Adrenal gland (tissue), 12 donors: ENCODE data around the gene KDM2B. TPM values are rescaled to one million over a fixed set of nuclear protein-coding genes. Genes with fewer than 3 reads are reported as not detected.

Experiments used
- DNase-seq, 7 donors: peaks; one replicate each; pipeline ENCODE4 v3.0.0-alpha.2; 2019 to 2020
- H3K27ac ChIP-seq, 5 donors: fragments of 200-600 bp; sonication (generic) in 4 of 5; 1 replicate in 3 of 5; 2 replicates in 2 of 5; pipeline versions ENCODE4 v1.5.1 to v1.8.0; 2016 to 2020; ENCODE audit warnings: mild to moderate bottlenecking in 1 of 5
- H3K27me3 ChIP-seq: fragments of 200-600 bp; 2 replicates; pipeline ENCODE4 v1.8.0; 2021
- H3K36me3 ChIP-seq, 2 donors: fragments of 200-600 bp; replicated peaks in 1 of 2; 1 replicate in 1 of 2; 2 replicates in 1 of 2; pipeline versions ENCODE4 v1.5.1 to v1.8.0; 2018 to 2022
- H3K4me1 ChIP-seq, 2 donors: fragments of 200-600 bp; replicated peaks in 1 of 2; 1 replicate in 1 of 2; 2 replicates in 1 of 2; pipeline versions ENCODE4 v1.5.1 to v1.8.0; 2018 to 2021
- H3K4me3 ChIP-seq, 4 donors: fragments of 200-600 bp; sonication (generic) in 3 of 4; one replicate each; pipeline ENCODE4 v1.5.1; 2016 to 2018
- H3K9me3 ChIP-seq, 3 donors: fragments of 200-600 bp; sonication (generic) in 1 of 3; replicated peaks in 1 of 3; 1 replicate in 2 of 3; 2 replicates in 1 of 3; pipeline versions ENCODE4 v1.5.1 to v1.8.0; 2016 to 2021
- CTCF ChIP-seq, 6 experiments: fragments of 450-650 bp in 4 of 6; fragments of 200-600 bp in 2 of 6; sonication (generic) in 1 of 6; IDR thresholded peaks; 1 replicate in 5 of 6; 2 replicates in 1 of 6; pipeline versions ENCODE4 v1.5.1 to v1.8.0; 2016 to 2021; ENCODE audit warnings: antibody characterized with exemption in 6 of 6, mild to moderate bottlenecking in 2 of 6, moderate library complexity in 1 of 6
- POLR2A ChIP-seq, 2 donors: fragments of 450-650 bp; IDR thresholded peaks; one replicate each; pipeline ENCODE4 v1.6.1; 2017; ENCODE audit warnings: antibody characterized with exemption in 2 of 2, mild to moderate bottlenecking in 2 of 2, moderate library complexity in 1 of 2
- WGBS, 4 donors: extraction: QIAGEN DNeasy Blood & Tissue Kit in 2 of 4; methylation state at CpG; one replicate each; pipeline versions ENCODE4 v1.1.5 to v1.1.7; 2013 to 2017; 5-methylcytosine and 5-hydroxymethylcytosine counted together
- intact Hi-C, 2 donors: fragments of 100-400 bp; cut with DNase I; formaldehyde crosslinking; loops; one replicate each; pipeline versions ENCODE4 v1.14.1 to v1.15.0; 2022 to 2023
- polyA plus RNA-seq, 3 donors: library from polyadenylated mRNA; stranded (reverse); fragments of 200-250 nt in 2 of 3; fragments of 350-450 nt in 1 of 3; fragmentation: Illumina TruSeq in 1 of 3; extraction: RNeasy Lipid Tissue Mini Kit (QIAGEN cat#74804) in 1 of 3; gene quantifications; one replicate each; pipeline ENCODE4 v1.2.3, GENCODE V29; 2013 to 2014
- total RNA-seq, 9 donors: library from RNA; depleted of rRNA in 4 of 9; stranded (reverse); fragments of >200 nt in 4 of 9; fragments of 120-200 nt in 1 of 9; fragmentation: NEBNext Ultra II Directional in 1 of 9; extraction: Animal tissue kit (Norgen Biotek cat#: 25700) in 1 of 9; gene quantifications; one replicate each; pipeline versions ENCODE4 v1.1.0 to v1.2.4, GENCODE V29; 2013 to 2023
- donor health status: healthy with polysubstance abuse.
- donor health status: Bipolar disorder and iron deficiency.
- donor health status: DM: yes; HTN: yes; CAD: no.
- donor health status: DM: no; HTN: no; CAD: no.
- donor health status: DM: no; HTN: no; CAD: no.
- donor health status: DM: yes; HTN: yes; CAD: no.

KDM2B gene
- total and polyA plus RNA-seq, 12 donors, result 5.0 to 40.6 (median 17.2) TPM

GRCh38 chr12:121452340-121452984, 128.4 kb downstream of the KDM2B start:
- 53 to 70% (median 58%) methylated on average over 13 to 35 of the region's 35 CpGs for WGBS, 4 donors
- intact Hi-C loops, result no loop called here
- Histone ChIP-seq H3K27me3 (no peaks in the 10 kb centered on the region), H3K4me3 (peak overlapping the region in 1 of 4 donors; percentile 23), H3K36me3 (no peaks in the 10 kb centered on the region), H3K27ac (peak overlapping the region in 4 of 5 donors; percentile 27 to 73 (median 42)), H3K9me3 (no peaks in the 10 kb centered on the region), H3K4me1 (peaks cover 0 to 17% of the 10 kb centered on the region in 2 donors)
- peak in 1 of 7 donors; percentile 17 for DNase-seq
- TF ChIP-seq POLR2A (IDR thresholded peaks at IDR 0.05), result no peak
- TF ChIP-seq CTCF (IDR thresholded peaks at IDR 0.05), result no peak

- H3K9me3 ChIP-seq, result no peaks in the 10 kb centered on the region
- H3K36me3 ChIP-seq, result no peaks in the 10 kb centered on the region
- H3K27ac ChIP-seq, result peak overlapping the region in 4 of 5 donors; percentile 27 to 73 (median 42)
- H3K4me3 ChIP-seq, result peak overlapping the region in 1 of 4 donors; percentile 23
- no peak for DNase-seq
- H3K27me3 ChIP-seq, result no peaks in the 10 kb centered on the region
- 37 to 52% (median 42%) methylated on average over 4 of the region's 4 CpGs for WGBS, 4 donors
- intact Hi-C loops, result no loop called here
- H3K4me1 ChIP-seq, result peaks cover 0 to 17% of the 10 kb centered on the region in 2 donors
- TF ChIP-seq POLR2A (IDR thresholded peaks at IDR 0.05) (no peak), CTCF (IDR thresholded peaks at IDR 0.05) (no peak)
These were observed 128.9 kb downstream of the KDM2B start for GRCh38 chr12:121451961-121452339.

- no peaks in the 10 kb centered on the region for H3K9me3 ChIP-seq
- H3K27ac ChIP-seq, result no peak overlapping the region
- DNase-seq, result no peak
- intact Hi-C loops, result no loop called here
- H3K36me3 ChIP-seq, result peaks cover 0 to 4% of the 10 kb centered on the region in 2 donors
- H3K4me3 ChIP-seq, result no peak overlapping the region
- H3K4me1 ChIP-seq, result peaks cover 0 to 17% of the 10 kb centered on the region in 2 donors
- H3K27me3 ChIP-seq, result no peaks in the 10 kb centered on the region
- TF ChIP-seq POLR2A (IDR thresholded peaks at IDR 0.05) (no peak), CTCF (IDR thresholded peaks at IDR 0.05) (no peak)
- WGBS, 4 donors, result 73 to 81% (median 76%) methylated on average over 13 to 16 of the region's 16 CpGs
These were observed 132.0 kb downstream of the KDM2B start for GRCh38 chr12:121448771-121449315.

GRCh38 chr12:121446750-121447149, 134.1 kb downstream of the KDM2B start:
- 80 to 88% (median 87%) methylated on average over 3 of the region's 3 CpGs for WGBS, 4 donors
- Histone ChIP-seq H3K36me3 (peaks cover 0 to 14% of the 10 kb centered on the region in 2 donors), H3K4me1 (peaks cover 0 to 5% of the 10 kb centered on the region in 2 donors), H3K27ac (no peak overlapping the region), H3K27me3 (no peaks in the 10 kb centered on the region), H3K9me3 (no peaks in the 10 kb centered on the region), H3K4me3 (no peak overlapping the region)
- no peak for TF ChIP-seq CTCF (IDR thresholded peaks at IDR 0.05)
- TF ChIP-seq POLR2A (IDR thresholded peaks at IDR 0.05), result no peak
- no peak for DNase-seq
- intact Hi-C loops, result no loop called here
